ENCODE measurements around the gene PRSS12. TPM values are rescaled to one million over a fixed set of nuclear protein-coding genes. Genes with fewer than 3 reads are reported as not detected.

The PRSS12 gene
- total RNA-seq, 1 experiment from 2014 or later = 0.23 TPM

- intact Hi-C loops (cut with micrococcal nuclease; ENCODE audit: unreplicated experiment) (no loop called here), in situ Hi-C loops (cut with HindIII; ENCODE audit: low pct_unique_long_range_greater_than_20kb, low sequenced_read_pairs) (no loop called here)
- Histone ChIP-seq H3K27me3 (ENCODE audit: control insufficient read depth, insufficient read depth, low read length) (no peaks in the 10 kb centered on the region), H3K36me3 (ENCODE audit: control insufficient read depth, insufficient read depth, low read length) (peaks cover 14% of the 10 kb centered on the region), H3K9me3 (ENCODE audit: control insufficient read depth, insufficient read depth, low read depth, low read length) (no peaks in the 10 kb centered on the region), H3K4me1 (ENCODE audit: control insufficient read depth, insufficient read depth, low read length) (peaks cover 16% of the 10 kb centered on the region), H3K27ac (ENCODE audit: low read length) (no peak overlapping the region), H3K4me3 (ENCODE audit: low read depth in 2 of 2, low read length in 2 of 2) (no peak overlapping the region)
- BruUV-seq (replicated peaks) = no TSS peak
- TF ChIP-seq TCF7L2 (IDR thresholded peaks at IDR 0.05; ENCODE audit: low read depth, low read length) (no peak), REST (IDR thresholded peaks at IDR 0.05; ENCODE audit: insufficient read depth in 1 of 2, low read depth in 2 of 2, low read length in 1 of 2) (no peak), CTCF (IDR thresholded peaks at IDR 0.05) (no peak), SIN3A (IDR thresholded peaks at IDR 0.05; ENCODE audit: borderline replicate concordance, insufficient read depth, low read depth, low read length) (no peak), POLR2AphosphoS5 (IDR thresholded peaks at IDR 0.05; ENCODE audit: low read depth, low read length) (no peak)
- DNase-seq (ENCODE audit: low read depth, low spot score) (no peak), ATAC-seq (no peak)
- ChIA-PET CTCF (no interaction called here), POLR2A (no interaction called here)
These were observed 70.1 kb downstream of the PRSS12 start for GRCh38 chr4:118282692-118283091.

GRCh38 chr4:118281611-118282442 is 71.0 kb downstream of the PRSS12 start:
- Histone ChIP-seq H3K36me3 (ENCODE audit: control insufficient read depth, insufficient read depth, low read length) (peaks cover 14% of the 10 kb centered on the region), H3K4me3 (ENCODE audit: low read depth in 2 of 2, low read length in 2 of 2) (no peak overlapping the region), H3K9me3 (ENCODE audit: control insufficient read depth, insufficient read depth, low read depth, low read length) (no peaks in the 10 kb centered on the region), H3K4me1 (ENCODE audit: control insufficient read depth, insufficient read depth, low read length) (peaks cover 16% of the 10 kb centered on the region), H3K27me3 (ENCODE audit: control insufficient read depth, insufficient read depth, low read length) (no peaks in the 10 kb centered on the region), H3K27ac (ENCODE audit: low read length) (no peak overlapping the region)
- POLR2A ChIA-PET = no interaction called here
- in situ Hi-C loops (cut with HindIII; ENCODE audit: low pct_unique_long_range_greater_than_20kb, low sequenced_read_pairs) (no loop called here), intact Hi-C loops (cut with micrococcal nuclease; ENCODE audit: unreplicated experiment) (loop anchor here (2.0 kb wide), 1 partner anchor 71 kb away; the partner anchor contains the start of gene PRSS12)
- DNase-seq (ENCODE audit: low read depth, low spot score) = no peak
- ATAC-seq = 0 out of 2 replicates have a peak, but pooled peaks have one; percentile 9
- BruUV-seq (replicated peaks) = no TSS peak
- CTCF ChIA-PET = no interaction called here
- TF ChIP-seq SIN3A (IDR thresholded peaks at IDR 0.05; ENCODE audit: borderline replicate concordance, insufficient read depth, low read depth, low read length) (no peak), TCF7L2 (IDR thresholded peaks at IDR 0.05; ENCODE audit: low read depth, low read length) (no peak), REST (IDR thresholded peaks at IDR 0.05; ENCODE audit: insufficient read depth in 1 of 2, low read depth in 2 of 2, low read length in 1 of 2) (no peak), CTCF (IDR thresholded peaks at IDR 0.05) (no peak), POLR2AphosphoS5 (IDR thresholded peaks at IDR 0.05; ENCODE audit: low read depth, low read length) (no peak; the same call in 1 of the 2 replicates)
